DOHH2 (cell line): ENCODE measurements around the gene NDUFC1.

Experiments used
- CTCF ChIP-seq: fragments of 200-600 bp; sonication (generic); IDR thresholded peaks from one replicate; pipeline ENCODE4 v1.5.1; 2014; ENCODE audit warnings: antibody characterized with exemption, mild to moderate bottlenecking, low read depth, low read length; ENCODE audit not compliant: poor library complexity, severe bottlenecking
- EZH2phosphoT487 ChIP-seq: fragments of 200-600 bp; sonication (generic); IDR thresholded peaks from 2 replicates; pipeline ENCODE4 v1.6.1; 2017; ENCODE audit warnings: borderline replicate concordance, mild to moderate bottlenecking, antibody characterized with exemption, low read length, moderate library complexity, mixed read lengths

GRCh38 chr4:139312552-139313332 is 10.5 kb upstream of the NDUFC1 start:
- TF ChIP-seq CTCF (no peak), EZH2phosphoT487 (no peak)
